Cardiac muscle cell (in vitro differentiated cells and primary cell): ENCODE data around the gene CEACAM3. TPM values are rescaled to one million over a fixed set of nuclear protein-coding genes. Genes with fewer than 3 reads are reported as not detected.
A peak's percentile ranks its signal among the peaks of the same experiment; 100 is the strongest.
"Not testable (repeated sequence)": the region's sequence is repeated elsewhere in the genome, so short reads cannot be mapped to it uniquely, and the experiment has no call there.

Source experiments
- DNase-seq, 2 donors: peaks; one replicate each; pipeline versions ENCODE4 v3.0.0 to v3.0.0-alpha.2; 2010 to 2017; ENCODE audit warnings: low read depth in 1 of 2, low spot score in 1 of 2
- H3K27ac ChIP-seq: fragments of 200-600 bp; sonication (generic); 2 replicates; pipeline ENCODE4 v1.5.1; 2016
- H3K27me3 ChIP-seq: fragments of 200-600 bp; sonication (generic); 2 replicates; pipeline ENCODE4 v1.6.0; 2016; ENCODE audit warnings: control low read depth
- H3K36me3 ChIP-seq: fragments of 200-600 bp; sonication (generic); 2 replicates; pipeline ENCODE4 v1.5.1; 2016; ENCODE audit warnings: control low read depth
- H3K4me1 ChIP-seq: fragments of 200-600 bp; sonication (generic); 2 replicates; pipeline ENCODE4 v1.8.1; 2017; ENCODE audit warnings: low read depth, mild to moderate bottlenecking, mixed run types
- H3K4me3 ChIP-seq: fragments of 200-600 bp; sonication (generic); 2 replicates; pipeline ENCODE4 v1.5.1; 2016; ENCODE audit warnings: mild to moderate bottlenecking
- H3K9me3 ChIP-seq: fragments of 200-600 bp; sonication (generic); 2 replicates; pipeline ENCODE4 v1.5.1; 2017; ENCODE audit warnings: low read depth, mild to moderate bottlenecking, control low read depth
- CTCF ChIP-seq: IDR thresholded peaks from 2 replicates; pipeline ENCODE4 v1.5.1; 2012; ENCODE audit warnings: low read depth, mild to moderate bottlenecking, low read length
- polyA plus RNA-seq: library from polyadenylated mRNA; unstranded; fragments of >200 nt; fragmentation: Nextera tagmentation; extraction: Ambion mirVana; gene quantifications from 2 replicates; pipeline ENCODE4 v1.2.1, GENCODE V29; 2016
- total RNA-seq: library from RNA; depleted of rRNA; stranded (reverse); fragments of >200 nt; gene quantifications from 2 replicates; pipeline ENCODE4 v1.2.3, GENCODE V29; 2016

CEACAM3 gene
- total and polyA plus RNA-seq, 2 experiments from 2014 or later: not detected

GRCh38 chr19:41785653-41786052 lies 10.7 kb upstream of the CEACAM3 start:
- peak; percentile 84 for TF ChIP-seq CTCF
- H3K9me3 ChIP-seq: no peaks in the 10 kb centered on the region
- H3K27me3 ChIP-seq: no peaks in the 10 kb centered on the region
- H3K27ac ChIP-seq: no peak overlapping the region
- H3K4me3 ChIP-seq: no peak overlapping the region
- H3K4me1 ChIP-seq: no peaks in the 10 kb centered on the region
- peak; percentile 52 to 80 for DNase-seq
- H3K36me3 ChIP-seq: no peaks in the 10 kb centered on the region

GRCh38 chr19:41787055-41787454 lies 9.3 kb upstream of the CEACAM3 start:
- no peak for DNase-seq
- Histone ChIP-seq H3K27me3 (no peaks in the 10 kb centered on the region), H3K4me3 (no peak overlapping the region), H3K9me3 (no peaks in the 10 kb centered on the region), H3K36me3 (no peaks in the 10 kb centered on the region), H3K4me1 (no peaks in the 10 kb centered on the region), H3K27ac (no peak overlapping the region)
- no peak for TF ChIP-seq CTCF

- DNase-seq, H3K4me1 ChIP-seq, H3K36me3 ChIP-seq, H3K27me3 ChIP-seq, H3K4me3 ChIP-seq, H3K9me3 ChIP-seq, H3K27ac ChIP-seq: not testable (repeated sequence)
These were observed 7.9 kb upstream of the CEACAM3 start for GRCh38 chr19:41788518-41788917.

GRCh38 chr19:41789053-41789452 lies 7.3 kb upstream of the CEACAM3 start:
- not testable (repeated sequence) for H3K4me1 ChIP-seq, H3K4me3 ChIP-seq, H3K27ac ChIP-seq, H3K9me3 ChIP-seq, H3K27me3 ChIP-seq, H3K36me3 ChIP-seq, DNase-seq

- peak; percentile 73 for TF ChIP-seq CTCF
- DNase-seq: peak; percentile 11 to 61
- Histone ChIP-seq H3K9me3 (no peaks in the 10 kb centered on the region), H3K4me3 (no peak overlapping the region), H3K4me1 (no peaks in the 10 kb centered on the region), H3K27ac (no peak overlapping the region), H3K36me3 (no peaks in the 10 kb centered on the region), H3K27me3 (no peaks in the 10 kb centered on the region)
These were observed 3.6 kb upstream of the CEACAM3 start for GRCh38 chr19:41792513-41793413.

GRCh38 chr19:41793414-41793727 lies 3.0 kb upstream of the CEACAM3 start:
- no peak overlapping the region for H3K4me3 ChIP-seq
- H3K4me1 ChIP-seq: no peaks in the 10 kb centered on the region
- no peaks in the 10 kb centered on the region for H3K9me3 ChIP-seq
- no peak overlapping the region for H3K27ac ChIP-seq
- no peaks in the 10 kb centered on the region for H3K27me3 ChIP-seq
- no peaks in the 10 kb centered on the region for H3K36me3 ChIP-seq
- no peak for DNase-seq
- no peak for TF ChIP-seq CTCF
